HCT116 (cell line): ENCODE measurements around the gene SHTN1.

Experiments used
- EZH2 ChIP-seq: fragments of 200-600 bp; sonication (generic); IDR thresholded peaks from 2 replicates; pipeline ENCODE4 v1.6.1; 2017; ENCODE audit warnings: antibody characterized with exemption, mixed run types
- EZH2phosphoT487 ChIP-seq: fragments of 200-600 bp; IDR thresholded peaks from 2 replicates; pipeline ENCODE4 v1.6.1; 2018; ENCODE audit warnings: antibody characterized with exemption, borderline replicate concordance
- MAX ChIP-seq: IDR thresholded peaks from 2 replicates; pipeline ENCODE4 v1.6.1; 2012
- POLR2A ChIP-seq: IDR thresholded peaks from 2 replicates; pipeline ENCODE4 v1.7.0; 2011; ENCODE audit warnings: borderline replicate concordance; ENCODE audit not compliant: insufficient read depth, insufficient read length; ENCODE audit errors: extremely low read depth
- POLR2AphosphoS5 ChIP-seq: IDR thresholded peaks from 2 replicates; pipeline ENCODE4 v1.6.1; 2011; ENCODE audit warnings: mild to moderate bottlenecking, low read depth, low read length, moderate library complexity
- REST ChIP-seq: IDR thresholded peaks from 2 replicates; pipeline ENCODE4 v1.6.1; 2012; ENCODE audit warnings: low read depth
- SIN3A ChIP-seq: IDR thresholded peaks from 2 replicates; pipeline ENCODE4 v1.6.1; 2012; ENCODE audit warnings: low read depth
- SRF ChIP-seq: IDR thresholded peaks from 2 replicates; pipeline ENCODE4 v1.6.1; 2012; ENCODE audit warnings: low read depth
- YY1 ChIP-seq: IDR thresholded peaks from 2 replicates; pipeline ENCODE4 v1.6.1; 2011; ENCODE audit warnings: low read length, low read depth, moderate library complexity, mild to moderate bottlenecking; ENCODE audit not compliant: insufficient replicate concordance; ENCODE audit errors: extremely low read depth
- TF ChIP-seq, protein P1 (sequence below), 3 experiments: fragments of 200-600 bp in 1 of 3; sonication (generic) in 1 of 3; IDR thresholded peaks in 2 of 3; conservative IDR thresholded peaks in 1 of 3; 2 replicates each; pipeline ENCODE4 v1.5.1; 2012 to 2017; ENCODE audit warnings: low read depth in 2 of 3, low read length in 2 of 3, antibody characterized with exemption in 1 of 3, borderline replicate concordance in 1 of 3, control low read depth in 1 of 3, mild to moderate bottlenecking in 1 of 3, mixed read lengths in 1 of 3, mixed run types in 1 of 3, moderate library complexity in 1 of 3; ENCODE audit not compliant: insufficient read depth in 1 of 3

DNA sequence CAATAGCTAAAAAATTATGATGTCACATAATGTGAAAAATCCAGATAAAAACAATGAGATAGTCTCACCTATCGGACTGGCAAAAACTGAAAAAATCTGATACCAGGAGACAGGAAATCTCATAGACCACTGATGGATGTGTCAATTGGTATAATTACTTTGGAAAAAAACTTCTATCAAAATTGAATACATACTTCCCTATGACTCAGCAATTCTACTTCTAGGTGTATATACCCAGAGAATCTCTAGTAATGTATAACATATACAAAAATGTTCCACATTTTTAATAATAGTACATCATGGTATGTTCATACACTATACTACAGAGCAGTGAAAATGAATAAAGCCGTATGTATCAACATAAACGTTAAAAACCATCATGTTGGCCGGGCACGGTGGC, 34.9 kb downstream of the SHTN1 start:
- TF ChIP-seq, protein P1, sequence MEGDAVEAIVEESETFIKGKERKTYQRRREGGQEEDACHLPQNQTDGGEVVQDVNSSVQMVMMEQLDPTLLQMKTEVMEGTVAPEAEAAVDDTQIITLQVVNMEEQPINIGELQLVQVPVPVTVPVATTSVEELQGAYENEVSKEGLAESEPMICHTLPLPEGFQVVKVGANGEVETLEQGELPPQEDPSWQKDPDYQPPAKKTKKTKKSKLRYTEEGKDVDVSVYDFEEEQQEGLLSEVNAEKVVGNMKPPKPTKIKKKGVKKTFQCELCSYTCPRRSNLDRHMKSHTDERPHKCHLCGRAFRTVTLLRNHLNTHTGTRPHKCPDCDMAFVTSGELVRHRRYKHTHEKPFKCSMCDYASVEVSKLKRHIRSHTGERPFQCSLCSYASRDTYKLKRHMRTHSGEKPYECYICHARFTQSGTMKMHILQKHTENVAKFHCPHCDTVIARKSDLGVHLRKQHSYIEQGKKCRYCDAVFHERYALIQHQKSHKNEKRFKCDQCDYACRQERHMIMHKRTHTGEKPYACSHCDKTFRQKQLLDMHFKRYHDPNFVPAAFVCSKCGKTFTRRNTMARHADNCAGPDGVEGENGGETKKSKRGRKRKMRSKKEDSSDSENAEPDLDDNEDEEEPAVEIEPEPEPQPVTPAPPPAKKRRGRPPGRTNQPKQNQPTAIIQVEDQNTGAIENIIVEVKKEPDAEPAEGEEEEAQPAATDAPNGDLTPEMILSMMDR (IDR thresholded peaks at IDR 0.05 in 2 of 3, conservative IDR thresholded peaks at IDR 0.05 in 1 of 3; ENCODE audit: borderline replicate concordance in 1 of 3, insufficient read depth in 1 of 3, low read depth in 2 of 3, low read length in 2 of 3): no peak
- no peak for TF ChIP-seq REST
- TF ChIP-seq YY1: no peak
- no peak for TF ChIP-seq POLR2AphosphoS5
- TF ChIP-seq POLR2A: no peak
- TF ChIP-seq MAX: no peak
- TF ChIP-seq SRF: no peak
- TF ChIP-seq SIN3A: no peak
- no peak for TF ChIP-seq EZH2
- no peak for TF ChIP-seq EZH2phosphoT487
